PC-3 (cell line): ENCODE data around the gene FOXK1.

Source experiments
- CTCF ChIP-seq: fragments of 300-600 bp; sonication (generic); conservative IDR thresholded peaks from 2 replicates; pipeline ENCODE4 v1.5.1; 2017; ENCODE audit warnings: antibody characterized with exemption, low read depth, mild to moderate bottlenecking, low read length
- EZH2 ChIP-seq: fragments of 300-600 bp; sonication (generic); IDR thresholded peaks from one replicate; pipeline ENCODE4 v1.6.1; 2017; ENCODE audit warnings: antibody characterized with exemption, mild to moderate bottlenecking, low read length; ENCODE audit not compliant: unreplicated experiment
- EZH2phosphoT487 ChIP-seq: fragments of 300-600 bp; sonication (generic); IDR thresholded peaks from 2 replicates; pipeline ENCODE4 v1.6.1; 2018; ENCODE audit warnings: mild to moderate bottlenecking, antibody characterized with exemption, low read length, borderline replicate concordance

DNA sequence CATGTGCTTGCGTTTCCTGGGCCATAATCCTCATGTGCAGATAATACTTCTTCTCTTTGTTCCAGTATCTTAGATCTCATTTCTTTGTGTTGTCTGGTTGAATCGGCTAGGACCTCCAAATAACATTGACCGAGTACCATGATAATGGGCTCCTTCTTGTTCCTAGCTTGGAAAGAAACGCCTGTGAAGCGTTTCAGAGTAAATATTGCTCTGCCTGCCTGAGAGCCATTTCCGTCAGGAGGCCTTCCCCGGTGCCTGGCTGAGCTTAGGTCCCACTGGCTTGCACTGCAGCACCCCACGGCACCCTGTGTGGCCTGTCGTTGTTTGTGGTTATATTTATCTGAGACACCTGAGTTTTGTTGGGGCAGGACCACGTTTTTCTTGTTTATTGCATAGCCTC is 17.7 kb downstream of the FOXK1 start:
- TF ChIP-seq EZH2 (no peak), CTCF (no peak), EZH2phosphoT487 (no peak)
